ENCODE results near the gene CCDC50.

The CCDC50 gene

GRCh38 chr3:191328962-191329653 is at the start of gene CCDC50:
Gene CCDC50, plus strand, starts transcription at chr3:191329394. Its CDS starts 281 bp downstream, at chr3:191329675.
- peak; percentile 64 for DNase-seq

GRCh38 chr3:191280111-191280510 is 49.1 kb upstream of the CCDC50 start:
- no peak for DNase-seq

GRCh38 chr3:191280882-191281281 is 48.3 kb upstream of the CCDC50 start:
- DNase-seq, result no peak

- DNase-seq, result no peak
These were observed 46.7 kb upstream of the CCDC50 start for GRCh38 chr3:191282251-191283185.

GRCh38 chr3:191283400-191283799 is 45.8 kb upstream of the CCDC50 start:
- no peak for DNase-seq

- peak; percentile 46 for DNase-seq
These were observed 38.7 kb upstream of the CCDC50 start for GRCh38 chr3:191290311-191291025.

GRCh38 chr3:191292243-191293015 is 36.8 kb upstream of the CCDC50 start:
- DNase-seq, result no peak

- DNase-seq, result no peak
These were observed 34.9 kb upstream of the CCDC50 start for GRCh38 chr3:191294291-191294690.

- DNase-seq, result peak; percentile 24
These were observed 33.1 kb upstream of the CCDC50 start for GRCh38 chr3:191296041-191296541.

GRCh38 chr3:191298846-191299245 is 30.3 kb upstream of the CCDC50 start:
- DNase-seq, result no peak

GRCh38 chr3:191300422-191300821 is 28.8 kb upstream of the CCDC50 start:
- no peak for DNase-seq

GRCh38 chr3:191301017-191301416 is 28.2 kb upstream of the CCDC50 start:
- no peak for DNase-seq

GRCh38 chr3:191301782-191302411 is 27.3 kb upstream of the CCDC50 start:
- DNase-seq, result no peak

- DNase-seq, result no peak
These were observed 26.7 kb upstream of the CCDC50 start for GRCh38 chr3:191302451-191302850.

- peak; percentile 30 for DNase-seq
These were observed 25.6 kb upstream of the CCDC50 start for GRCh38 chr3:191303596-191303995.

GRCh38 chr3:191306428-191306827 is 22.8 kb upstream of the CCDC50 start:
- DNase-seq, result no peak

- no peak for DNase-seq
These were observed 21.9 kb upstream of the CCDC50 start for GRCh38 chr3:191307341-191307740.

GRCh38 chr3:191313296-191313695 is 15.9 kb upstream of the CCDC50 start:
- DNase-seq, result no peak

GRCh38 chr3:191314109-191314728 is 15.0 kb upstream of the CCDC50 start:
- no peak for DNase-seq

GRCh38 chr3:191316876-191317603 is 12.2 kb upstream of the CCDC50 start:
- no peak for DNase-seq

- DNase-seq, result no peak
These were observed 8.9 kb upstream of the CCDC50 start for GRCh38 chr3:191320316-191320715.

All from OCI-M1 (cell line).